Suprapubic skin (tissue), 4 donors: ENCODE results near the gene SMAD5.

Source experiments
- CTCF ChIP-seq, 2 donors: fragments of 200-600 bp in 1 of 2; fragments of 450-650 bp in 1 of 2; sonication (generic) in 1 of 2; IDR thresholded peaks; one replicate each; pipeline ENCODE4 v1.5.1; 2016 to 2019; ENCODE audit warnings: antibody characterized with exemption in 2 of 2, mild to moderate bottlenecking in 1 of 2, moderate library complexity in 1 of 2
- EP300 ChIP-seq: sonication (generic); formaldehyde crosslinking; IDR thresholded peaks from one replicate; pipeline ENCODE4 v1.6.1; 2017; ENCODE audit warnings: antibody characterized with exemption
- POLR2AphosphoS5 ChIP-seq, 3 donors: sonication (generic); formaldehyde crosslinking; IDR thresholded peaks; one replicate each; pipeline ENCODE4 v1.6.1; 2017; ENCODE audit warnings: antibody characterized with exemption in 3 of 3

- TF ChIP-seq CTCF (IDR thresholded peaks at IDR 0.05) (no peak), POLR2AphosphoS5 (IDR thresholded peaks at IDR 0.05) (no peak), EP300 (no peak)
Measured at GRCh38 chr5:136215812-136216211, 83.2 kb downstream of the SMAD5 start.
